ENCODE data around the gene HILPDA.
"Not testable (repeated sequence)": the region's sequence is repeated elsewhere in the genome, so short reads cannot be mapped to it uniquely, and the experiment has no call there.

Gene HILPDA

GRCh38 chr7:128456255-128456725 lies 612 bp downstream of the HILPDA start:
- peak overlapping the region; percentile 62 to 94 (median 85) for H3K4me3 ChIP-seq
- H3K27ac ChIP-seq: peak overlapping the region; percentile 16 to 92 (median 85)

GRCh38 chr7:128457385-128457784 lies 1.7 kb downstream of the HILPDA start:
- peak overlapping the region in 4 of 7 experiments; percentile 82 to 94 (median 90) for H3K4me3 ChIP-seq

GRCh38 chr7:128458956-128459355 lies 3.3 kb downstream of the HILPDA start:
- peak overlapping the region in 5 of 21 experiments; percentile 0 to 39 (median 17) for H3K27ac ChIP-seq
- no peak overlapping the region for H3K4me3 ChIP-seq

More at GRCh38 chr7:128457385-128457784, 1.7 kb downstream of the HILPDA start:
- H3K27ac ChIP-seq: peak overlapping the region in 4 of 21 experiments; percentile 36 to 87 (median 86)

GRCh38 chr7:128459394-128459878 lies 3.8 kb downstream of the HILPDA start:
- Histone ChIP-seq H3K4me3 (no peak overlapping the region), H3K27ac (peak overlapping the region in 1 of 21 experiments; percentile 17)

GRCh38 chr7:128462460-128462859 lies 6.8 kb downstream of the HILPDA start:
- no peak overlapping the region for H3K4me3 ChIP-seq
- no peak overlapping the region for H3K27ac ChIP-seq

GRCh38 chr7:128463345-128463744 lies 7.7 kb downstream of the HILPDA start:
- H3K27ac ChIP-seq, H3K4me3 ChIP-seq: not testable (repeated sequence)

- not testable (repeated sequence) for H3K27ac ChIP-seq, H3K4me3 ChIP-seq
Observed at GRCh38 chr7:128463933-128464332, 8.3 kb downstream of the HILPDA start.

GRCh38 chr7:128466871-128467270 lies 11.2 kb downstream of the HILPDA start:
- not testable (repeated sequence) for H3K4me3 ChIP-seq, H3K27ac ChIP-seq

GRCh38 chr7:128476402-128477335 lies 21.0 kb downstream of the HILPDA start, which contains the start of gene METTL2B:
Gene METTL2B, plus strand, starts transcription at chr7:128476748. Its CDS starts 18 bp downstream, at chr7:128476766.
- H3K4me3 ChIP-seq: peak within 1 kb of the TSS; percentile 54 to 84 (median 75)
- peak within 1 kb of the TSS in 20 of 21 experiments; percentile 71 to 94 (median 87) for H3K27ac ChIP-seq

- peak overlapping the region in 19 of 21 experiments; percentile 71 to 94 (median 88) for H3K27ac ChIP-seq
- peak overlapping the region; percentile 54 to 84 (median 75) for H3K4me3 ChIP-seq
Observed at GRCh38 chr7:128477336-128477690, 21.6 kb downstream of the HILPDA start.

- not testable (repeated sequence) for H3K27ac ChIP-seq, H3K4me3 ChIP-seq
Observed at GRCh38 chr7:128479082-128479481, 23.4 kb downstream of the HILPDA start.

- not testable (repeated sequence) for H3K27ac ChIP-seq
Observed at GRCh38 chr7:128488134-128488533, 32.5 kb downstream of the HILPDA start.

GRCh38 chr7:128497405-128497804 lies 41.7 kb downstream of the HILPDA start:
- Histone ChIP-seq H3K27ac (no peak overlapping the region), H3K4me3 (no peak overlapping the region)

More at GRCh38 chr7:128488134-128488533, 32.5 kb downstream of the HILPDA start:
- H3K4me3 ChIP-seq: not testable (repeated sequence)

- H3K27ac ChIP-seq, H3K4me3 ChIP-seq: not testable (repeated sequence)
Observed at GRCh38 chr7:128505416-128505815, 49.7 kb downstream of the HILPDA start.

- H3K4me3 ChIP-seq: not testable (repeated sequence)
- peak overlapping the region in 2 of 21 experiments; percentile 36 to 75 for H3K27ac ChIP-seq
Observed at GRCh38 chr7:128506819-128507218, 51.1 kb downstream of the HILPDA start.

- peak overlapping the region in 2 of 21 experiments; percentile 36 to 75 for H3K27ac ChIP-seq
- H3K4me3 ChIP-seq: not testable (repeated sequence)
Observed at GRCh38 chr7:128507321-128507993, 51.8 kb downstream of the HILPDA start.

Measured in skin epidermis (tissue), 12 donors.